ENCODE measurements around the gene OST4.
A peak's percentile ranks its signal among the peaks of the same experiment; 100 is the strongest.

Gene OST4

GRCh38 chr2:27041752-27042151 lies 29.7 kb downstream of the OST4 start:
- Histone ChIP-seq H3K27ac (ENCODE audit: low read depth, low read length) (no peak overlapping the region), H3K36me3 (ENCODE audit: control insufficient read depth in 1 of 2, insufficient read depth in 2 of 2, low read length in 2 of 2) (peaks cover 48 to 56% of the 10 kb centered on the region in 2 donors)

DNA sequence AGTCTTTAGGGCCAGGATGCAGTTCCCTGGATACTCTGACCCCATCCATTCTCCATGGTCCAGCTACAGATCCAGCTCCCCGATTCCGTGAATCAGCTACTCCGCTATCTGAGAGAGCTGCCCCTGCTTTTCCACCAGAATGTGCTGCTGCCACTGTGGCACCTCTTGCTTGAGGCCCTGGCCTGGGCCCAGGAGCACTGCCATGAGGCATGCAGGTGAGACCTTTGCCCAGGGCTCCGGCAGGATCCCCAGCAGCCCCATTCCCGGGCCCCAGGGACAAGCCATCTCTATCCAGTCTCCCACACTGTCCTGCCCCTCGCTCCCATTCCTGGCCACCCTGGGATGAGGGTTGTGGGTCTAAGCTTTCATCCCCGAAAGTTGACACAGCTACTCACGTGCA lies 31.2 kb downstream of the OST4 start:
- H3K4me3 ChIP-seq (ENCODE audit: low read depth in 1 of 2, low read length in 2 of 2) = no peak overlapping the region
- peaks cover 8 to 11% of the 10 kb centered on the region in 2 donors for H3K4me1 ChIP-seq (ENCODE audit: control insufficient read depth in 1 of 2, insufficient read depth in 2 of 2, low read length in 2 of 2)
- H3K36me3 ChIP-seq (ENCODE audit: control insufficient read depth in 1 of 2, insufficient read depth in 2 of 2, low read length in 2 of 2) = peaks cover 63 to 70% of the 10 kb centered on the region in 2 donors
- H3K9me3 ChIP-seq (ENCODE audit: control insufficient read depth in 1 of 2, low read length in 2 of 2) = no peaks in the 10 kb centered on the region
- no peak overlapping the region for H3K27ac ChIP-seq (ENCODE audit: low read depth, low read length)
- no peak overlapping the region for H3K9ac ChIP-seq (ENCODE audit: low read depth in 1 of 2, low read length in 2 of 2)
- H3K27me3 ChIP-seq (ENCODE audit: control insufficient read depth in 1 of 2, insufficient read depth in 2 of 2, low read length in 2 of 2) = no peaks in the 10 kb centered on the region

More at GRCh38 chr2:27041752-27042151, 29.7 kb downstream of the OST4 start:
- no peaks in the 10 kb centered on the region for H3K9me3 ChIP-seq (ENCODE audit: control insufficient read depth in 1 of 2, low read length in 2 of 2)
- no peaks in the 10 kb centered on the region for H3K27me3 ChIP-seq (ENCODE audit: control insufficient read depth in 1 of 2, insufficient read depth in 2 of 2, low read length in 2 of 2)
- no peak overlapping the region for H3K9ac ChIP-seq (ENCODE audit: low read depth in 1 of 2, low read length in 2 of 2)
- H3K4me1 ChIP-seq (ENCODE audit: control insufficient read depth in 1 of 2, insufficient read depth in 2 of 2, low read length in 2 of 2) = peaks cover 7 to 10% of the 10 kb centered on the region in 2 donors
- no peak overlapping the region for H3K4me3 ChIP-seq (ENCODE audit: low read depth in 1 of 2, low read length in 2 of 2)

- Histone ChIP-seq H3K9ac (ENCODE audit: low read depth in 1 of 2, low read length in 2 of 2) (no peak overlapping the region), H3K27ac (ENCODE audit: low read depth, low read length) (no peak overlapping the region), H3K36me3 (ENCODE audit: control insufficient read depth in 1 of 2, insufficient read depth in 2 of 2, low read length in 2 of 2) (peaks cover 66 to 75% of the 10 kb centered on the region in 2 donors), H3K27me3 (ENCODE audit: control insufficient read depth in 1 of 2, insufficient read depth in 2 of 2, low read length in 2 of 2) (no peaks in the 10 kb centered on the region), H3K9me3 (ENCODE audit: control insufficient read depth in 1 of 2, low read length in 2 of 2) (no peaks in the 10 kb centered on the region), H3K4me1 (ENCODE audit: control insufficient read depth in 1 of 2, insufficient read depth in 2 of 2, low read length in 2 of 2) (peaks cover 12 to 15% of the 10 kb centered on the region in 2 donors), H3K4me3 (ENCODE audit: low read depth in 1 of 2, low read length in 2 of 2) (no peak overlapping the region)
Measured at GRCh38 chr2:27039871-27040270, 31.6 kb downstream of the OST4 start.

DNA sequence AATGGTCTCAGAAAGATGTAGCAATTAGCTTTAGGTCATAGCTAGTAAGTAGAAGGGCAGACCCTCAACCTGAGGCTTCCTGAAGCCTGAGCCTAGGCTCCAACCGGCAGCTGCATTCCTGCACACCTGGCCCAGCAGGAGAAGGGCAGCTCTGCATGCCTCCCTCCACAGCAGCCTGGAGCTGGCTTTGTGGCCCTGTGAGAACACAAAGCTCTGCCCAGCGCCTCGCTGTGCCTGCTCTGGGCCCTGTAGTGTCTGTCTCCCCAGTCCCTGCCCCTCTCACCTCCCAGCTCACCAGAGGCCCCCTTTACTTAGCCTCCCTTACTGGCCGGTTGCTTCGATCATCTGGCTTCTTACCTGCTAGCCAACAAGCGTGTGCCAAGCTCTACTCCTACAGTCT lies 32.0 kb downstream of the OST4 start:
- Histone ChIP-seq H3K36me3 (ENCODE audit: control insufficient read depth in 1 of 2, insufficient read depth in 2 of 2, low read length in 2 of 2) (peaks cover 66 to 77% of the 10 kb centered on the region in 2 donors), H3K9me3 (ENCODE audit: control insufficient read depth in 1 of 2, low read length in 2 of 2) (no peaks in the 10 kb centered on the region)

GRCh38 chr2:27038631-27039339 lies 32.7 kb downstream of the OST4 start:
- Histone ChIP-seq H3K4me3 (ENCODE audit: low read depth in 1 of 2, low read length in 2 of 2) (no peak overlapping the region), H3K36me3 (ENCODE audit: control insufficient read depth in 1 of 2, insufficient read depth in 2 of 2, low read length in 2 of 2) (peaks cover 66 to 77% of the 10 kb centered on the region in 2 donors), H3K4me1 (ENCODE audit: control insufficient read depth in 1 of 2, insufficient read depth in 2 of 2, low read length in 2 of 2) (peaks cover 22 to 26% of the 10 kb centered on the region in 2 donors)

More for the DNA sequence above, 32.0 kb downstream of the OST4 start:
- H3K4me1 ChIP-seq (ENCODE audit: control insufficient read depth in 1 of 2, insufficient read depth in 2 of 2, low read length in 2 of 2) = peaks cover 16 to 19% of the 10 kb centered on the region in 2 donors
- H3K4me3 ChIP-seq (ENCODE audit: low read depth in 1 of 2, low read length in 2 of 2) = no peak overlapping the region
- no peaks in the 10 kb centered on the region for H3K27me3 ChIP-seq (ENCODE audit: control insufficient read depth in 1 of 2, insufficient read depth in 2 of 2, low read length in 2 of 2)
- no peak overlapping the region for H3K27ac ChIP-seq (ENCODE audit: low read depth, low read length)
- H3K9ac ChIP-seq (ENCODE audit: low read depth in 1 of 2, low read length in 2 of 2) = no peak overlapping the region

DNA sequence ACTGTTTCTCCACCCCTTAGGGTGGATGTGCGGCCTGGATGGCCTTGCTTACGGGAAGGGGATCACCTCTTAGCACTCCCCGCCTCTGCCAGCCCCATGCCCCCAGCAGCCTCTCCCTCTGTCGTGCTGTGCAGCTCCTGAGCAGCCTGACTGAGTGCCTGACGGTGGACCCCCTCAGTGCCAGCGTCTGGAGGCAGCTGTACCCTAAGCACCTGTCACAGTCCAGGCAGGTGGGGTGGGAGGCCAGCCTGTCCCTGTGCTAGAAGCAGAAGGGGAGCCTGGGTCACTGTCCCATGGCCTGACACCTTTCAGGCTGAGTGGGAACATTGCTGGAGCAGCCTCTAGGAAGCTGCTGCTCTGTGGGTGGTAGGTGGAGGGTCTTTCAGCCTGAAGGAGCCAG lies 33.4 kb downstream of the OST4 start:
- no peaks in the 10 kb centered on the region for H3K9me3 ChIP-seq (ENCODE audit: control insufficient read depth in 1 of 2, low read length in 2 of 2)
- peaks cover 66 to 77% of the 10 kb centered on the region in 2 donors for H3K36me3 ChIP-seq (ENCODE audit: control insufficient read depth in 1 of 2, insufficient read depth in 2 of 2, low read length in 2 of 2)
- no peaks in the 10 kb centered on the region for H3K27me3 ChIP-seq (ENCODE audit: control insufficient read depth in 1 of 2, insufficient read depth in 2 of 2, low read length in 2 of 2)
- no peak overlapping the region for H3K4me3 ChIP-seq (ENCODE audit: low read depth in 1 of 2, low read length in 2 of 2)
- peaks cover 23 to 27% of the 10 kb centered on the region in 2 donors for H3K4me1 ChIP-seq (ENCODE audit: control insufficient read depth in 1 of 2, insufficient read depth in 2 of 2, low read length in 2 of 2)
- no peak overlapping the region for H3K27ac ChIP-seq (ENCODE audit: low read depth, low read length)
- no peak overlapping the region for H3K9ac ChIP-seq (ENCODE audit: low read depth in 1 of 2, low read length in 2 of 2)

More at GRCh38 chr2:27038631-27039339, 32.7 kb downstream of the OST4 start:
- no peak overlapping the region for H3K9ac ChIP-seq (ENCODE audit: low read depth in 1 of 2, low read length in 2 of 2)
- no peak overlapping the region for H3K27ac ChIP-seq (ENCODE audit: low read depth, low read length)
- no peaks in the 10 kb centered on the region for H3K9me3 ChIP-seq (ENCODE audit: control insufficient read depth in 1 of 2, low read length in 2 of 2)
- no peaks in the 10 kb centered on the region for H3K27me3 ChIP-seq (ENCODE audit: control insufficient read depth in 1 of 2, insufficient read depth in 2 of 2, low read length in 2 of 2)

DNA sequence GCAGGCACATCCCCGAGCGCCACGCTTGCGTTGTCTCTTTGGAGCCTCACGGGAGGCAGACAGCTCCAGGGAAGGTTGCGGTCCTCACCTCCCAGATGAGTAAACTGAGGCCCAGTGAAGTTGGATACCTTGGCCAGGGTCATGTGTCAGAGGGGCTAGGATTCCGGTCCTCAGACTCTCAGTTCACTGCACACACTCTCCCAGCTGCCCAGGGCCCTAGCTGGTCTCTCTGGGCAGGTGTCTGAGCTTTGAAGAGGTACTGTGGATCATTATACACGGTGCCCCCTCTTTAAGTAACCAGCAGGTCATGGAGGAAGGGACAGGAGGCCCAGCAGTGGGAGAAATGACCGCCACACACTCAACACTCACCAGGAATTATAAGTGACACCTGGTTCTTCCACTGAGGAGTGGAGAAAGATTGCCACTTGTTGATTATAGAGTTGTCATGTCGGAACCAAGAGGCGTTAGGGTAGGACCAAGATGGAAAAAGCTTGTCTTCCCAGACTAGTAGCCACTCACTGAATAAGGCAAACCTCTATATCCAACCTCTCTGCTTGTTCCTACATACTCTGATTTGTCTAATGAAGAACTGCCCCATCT lies 38.1 kb downstream of the OST4 start:
- Histone ChIP-seq H3K9ac (ENCODE audit: low read depth in 1 of 2, low read length in 2 of 2) (peak overlapping the region; percentile 77 to 100), H3K4me3 (ENCODE audit: low read depth in 1 of 2, low read length in 2 of 2) (peak overlapping the region; percentile 87 to 99), H3K27me3 (ENCODE audit: control insufficient read depth in 1 of 2, insufficient read depth in 2 of 2, low read length in 2 of 2) (no peaks in the 10 kb centered on the region), H3K4me1 (ENCODE audit: control insufficient read depth in 1 of 2, insufficient read depth in 2 of 2, low read length in 2 of 2) (peaks cover 22 to 27% of the 10 kb centered on the region in 2 donors), H3K36me3 (ENCODE audit: control insufficient read depth in 1 of 2, insufficient read depth in 2 of 2, low read length in 2 of 2) (peaks cover 33 to 38% of the 10 kb centered on the region in 2 donors), H3K9me3 (ENCODE audit: control insufficient read depth in 1 of 2, low read length in 2 of 2) (no peaks in the 10 kb centered on the region), H3K27ac (ENCODE audit: low read depth, low read length) (peak overlapping the region; percentile 34)

GRCh38 chr2:27032495-27033252 lies 38.8 kb downstream of the OST4 start, which contains the start of gene TMEM214:
TMEM214 (plus strand) TSS chr2:27032965; CDS start chr2:27033016, 51 bp downstream.
- H3K9me3 ChIP-seq (ENCODE audit: control insufficient read depth in 1 of 2, low read length in 2 of 2) = no peaks in the 10 kb centered on the region
- H3K36me3 ChIP-seq (ENCODE audit: control insufficient read depth in 1 of 2, insufficient read depth in 2 of 2, low read length in 2 of 2) = peaks cover 26 to 33% of the 10 kb centered on the region in 2 donors
- H3K27ac ChIP-seq (ENCODE audit: low read depth, low read length) = peak within 1 kb of the TSS; percentile 34
- H3K4me3 ChIP-seq (ENCODE audit: low read depth in 1 of 2, low read length in 2 of 2) = peak within 1 kb of the TSS; percentile 87 to 99
- H3K9ac ChIP-seq (ENCODE audit: low read depth in 1 of 2, low read length in 2 of 2) = peak within 1 kb of the TSS; percentile 77 to 100
- H3K27me3 ChIP-seq (ENCODE audit: control insufficient read depth in 1 of 2, insufficient read depth in 2 of 2, low read length in 2 of 2) = no peaks in the 10 kb centered on the region
- peaks cover 22 to 27% of the 10 kb centered on the region in 2 donors for H3K4me1 ChIP-seq (ENCODE audit: control insufficient read depth in 1 of 2, insufficient read depth in 2 of 2, low read length in 2 of 2)

DNA sequence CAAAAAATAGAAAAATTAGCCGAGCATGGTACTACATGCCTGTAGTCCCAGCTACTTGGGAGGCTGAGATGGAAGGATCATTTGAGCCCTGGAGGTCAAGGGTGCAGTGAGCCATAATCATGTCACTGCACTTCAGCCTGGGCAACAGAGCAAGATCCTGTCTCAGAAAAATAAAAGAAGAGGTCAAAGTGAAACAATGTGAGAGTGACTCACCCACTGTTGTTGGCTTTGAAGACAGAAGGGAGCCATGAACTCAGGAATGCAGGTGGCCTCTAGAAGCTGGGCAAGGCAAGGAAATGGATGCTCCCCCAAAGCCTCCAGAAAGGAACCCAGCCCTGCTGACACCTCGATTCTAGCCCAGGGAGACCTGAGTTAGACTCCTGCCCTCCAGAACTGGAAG lies 42.4 kb downstream of the OST4 start:
- H3K9ac ChIP-seq (ENCODE audit: low read depth in 1 of 2, low read length in 2 of 2) = no peak overlapping the region
- H3K9me3 ChIP-seq (ENCODE audit: control insufficient read depth in 1 of 2, low read length in 2 of 2) = no peaks in the 10 kb centered on the region
- H3K36me3 ChIP-seq (ENCODE audit: control insufficient read depth in 1 of 2, insufficient read depth in 2 of 2, low read length in 2 of 2) = peaks cover 0 to 18% of the 10 kb centered on the region in 2 donors
- no peak overlapping the region for H3K27ac ChIP-seq (ENCODE audit: low read depth, low read length)
- H3K27me3 ChIP-seq (ENCODE audit: control insufficient read depth in 1 of 2, insufficient read depth in 2 of 2, low read length in 2 of 2) = no peaks in the 10 kb centered on the region
- H3K4me1 ChIP-seq (ENCODE audit: control insufficient read depth in 1 of 2, insufficient read depth in 2 of 2, low read length in 2 of 2) = peaks cover 10 to 14% of the 10 kb centered on the region in 2 donors
- H3K4me3 ChIP-seq (ENCODE audit: low read depth in 1 of 2, low read length in 2 of 2) = no peak overlapping the region
